Adrenal gland (tissue), 5 donors: Measurements from ENCODE around the gene UBE2L5.

Experiments used
- POLR2A ChIP-seq, 2 donors: fragments of 450-650 bp; IDR thresholded peaks; one replicate each; pipeline ENCODE4 v1.6.1; 2017; ENCODE audit warnings: antibody characterized with exemption in 2 of 2, mild to moderate bottlenecking in 2 of 2, moderate library complexity in 1 of 2
- TF ChIP-seq, protein P1 (sequence below), 6 experiments: fragments of 450-650 bp in 4 of 6; fragments of 200-600 bp in 2 of 6; sonication (generic) in 1 of 6; IDR thresholded peaks; 1 replicate in 5 of 6; 2 replicates in 1 of 6; pipeline versions ENCODE4 v1.5.1 to v1.8.0; 2016 to 2021; ENCODE audit warnings: antibody characterized with exemption in 6 of 6, mild to moderate bottlenecking in 2 of 6, moderate library complexity in 1 of 6
- donor health status: DM: no; HTN: no; CAD: no.

- TF ChIP-seq, protein P1, sequence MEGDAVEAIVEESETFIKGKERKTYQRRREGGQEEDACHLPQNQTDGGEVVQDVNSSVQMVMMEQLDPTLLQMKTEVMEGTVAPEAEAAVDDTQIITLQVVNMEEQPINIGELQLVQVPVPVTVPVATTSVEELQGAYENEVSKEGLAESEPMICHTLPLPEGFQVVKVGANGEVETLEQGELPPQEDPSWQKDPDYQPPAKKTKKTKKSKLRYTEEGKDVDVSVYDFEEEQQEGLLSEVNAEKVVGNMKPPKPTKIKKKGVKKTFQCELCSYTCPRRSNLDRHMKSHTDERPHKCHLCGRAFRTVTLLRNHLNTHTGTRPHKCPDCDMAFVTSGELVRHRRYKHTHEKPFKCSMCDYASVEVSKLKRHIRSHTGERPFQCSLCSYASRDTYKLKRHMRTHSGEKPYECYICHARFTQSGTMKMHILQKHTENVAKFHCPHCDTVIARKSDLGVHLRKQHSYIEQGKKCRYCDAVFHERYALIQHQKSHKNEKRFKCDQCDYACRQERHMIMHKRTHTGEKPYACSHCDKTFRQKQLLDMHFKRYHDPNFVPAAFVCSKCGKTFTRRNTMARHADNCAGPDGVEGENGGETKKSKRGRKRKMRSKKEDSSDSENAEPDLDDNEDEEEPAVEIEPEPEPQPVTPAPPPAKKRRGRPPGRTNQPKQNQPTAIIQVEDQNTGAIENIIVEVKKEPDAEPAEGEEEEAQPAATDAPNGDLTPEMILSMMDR (IDR thresholded peaks at IDR 0.05): no peak
- TF ChIP-seq POLR2A (IDR thresholded peaks at IDR 0.05): no peak
Observed at GRCh38 chr13:30443957-30444404, 21.7 kb downstream of the UBE2L5 start.
